B cell (primary cell): ENCODE results near the gene SOHLH2. TPM values are rescaled to one million over a fixed set of nuclear protein-coding genes. Genes with fewer than 3 reads are reported as not detected.

ENCODE experiments used
- ATAC-seq: fragments of 200-7000 bp; cut with Tn5 transposase; one replicate; pipeline ENCODE4 v1.10.0; 2021; ENCODE audit warnings: low read depth, mild to moderate bottlenecking, moderate number of reproducible peaks, moderate library complexity
- CTCF ChIA-PET: fragments of 350-600 bp; sonication (Branson Sonifier 250); formaldehyde crosslinking; loops from one replicate; lab custom pipeline; 2021; ENCODE audit warnings: antibody characterized with exemption, inconsistent platforms; lab: Charles Lee
- POLR2A ChIA-PET: fragments of 350-600 bp; sonication (Branson Sonifier 250); formaldehyde crosslinking; loops from one replicate; lab custom pipeline; 2021; ENCODE audit warnings: antibody characterized with exemption; lab: Charles Lee
- DNase-seq: peaks from one replicate; pipeline ENCODE4 v3.0.0; 2013
- H2AFZ ChIP-seq: 2 replicates; pipeline ENCODE4 v1.6.1; 2012; ENCODE audit warnings: mild to moderate bottlenecking, low read depth, low read length; ENCODE audit not compliant: insufficient read depth, poor library complexity, severe bottlenecking
- H3K27ac ChIP-seq, 2 donors: 1 replicate in 1 of 2; 2 replicates in 1 of 2; pipeline ENCODE4 v1.5.1; 2012 to 2013; ENCODE audit warnings: low read length in 2 of 2, mild to moderate bottlenecking in 2 of 2, moderate library complexity in 1 of 2
- H3K27me3 ChIP-seq, 4 experiments: fragments of 200-600 bp in 1 of 4; sonication (generic) in 1 of 4; replicated peaks in 1 of 4; 1 replicate in 2 of 4; 2 replicates in 2 of 4; pipeline versions ENCODE4 v1.6.1 to v1.7.0; 2013 to 2016; ENCODE audit warnings: low read length in 3 of 4, mild to moderate bottlenecking in 2 of 4, mixed read lengths in 1 of 4, moderate library complexity in 1 of 4; ENCODE audit not compliant: insufficient read depth in 4 of 4, control insufficient read depth in 3 of 4; ENCODE audit errors: control extremely low read depth in 1 of 4
- H3K36me3 ChIP-seq, 2 experiments: replicated peaks in 1 of 2; 1 replicate in 1 of 2; 2 replicates in 1 of 2; pipeline versions ENCODE4 v1.6.1 to v1.7.1; 2013; ENCODE audit warnings: low read length in 1 of 2; ENCODE audit not compliant: insufficient read depth in 2 of 2, control insufficient read depth in 1 of 2; ENCODE audit errors: control extremely low read depth in 1 of 2, extremely low read depth in 1 of 2
- H3K4me1 ChIP-seq, 2 donors: fragments of 200-600 bp in 1 of 2; sonication (generic) in 1 of 2; 1 replicate in 1 of 2; 2 replicates in 1 of 2; pipeline versions ENCODE4 v1.5.1 to v1.6.1; 2013 to 2017; ENCODE audit warnings: low read length in 2 of 2; ENCODE audit not compliant: control insufficient read depth in 2 of 2, insufficient read depth in 2 of 2
- H3K4me2 ChIP-seq: replicated peaks from 2 replicates; pipeline ENCODE3; 2012; ENCODE audit warnings: mild to moderate bottlenecking, low read depth, low read length; ENCODE audit not compliant: poor library complexity, severe bottlenecking
- H3K4me3 ChIP-seq, 5 experiments: fragments of 200-600 bp in 1 of 5; sonication (generic) in 1 of 5; 1 replicate in 3 of 5; 2 replicates in 2 of 5; pipeline versions ENCODE4 v1.5.1 to v1.7.0; 2011 to 2016; ENCODE audit warnings: low read length in 4 of 5, mild to moderate bottlenecking in 4 of 5, low read depth in 2 of 5, control low read depth in 1 of 5, moderate library complexity in 1 of 5; ENCODE audit not compliant: insufficient read depth in 1 of 5; ENCODE audit errors: control extremely low read depth in 1 of 5, extremely low read depth in 1 of 5
- H3K79me2 ChIP-seq: fragments of 200-600 bp; sonication (generic); one replicate; pipeline ENCODE4 v1.6.0; 2016; ENCODE audit warnings: low read length; ENCODE audit not compliant: control insufficient read depth, insufficient read depth
- H3K9ac ChIP-seq: fragments of 200-600 bp; sonication (generic); 2 replicates; pipeline ENCODE4 v1.6.1; 2017; ENCODE audit warnings: mild to moderate bottlenecking, low read length, moderate library complexity
- H3K9me3 ChIP-seq, 3 donors: one replicate each; pipeline versions ENCODE4 v1.6.1 to v1.7.1; 2013; ENCODE audit warnings: low read length in 2 of 3; ENCODE audit not compliant: control insufficient read depth in 2 of 3, insufficient read depth in 1 of 3; ENCODE audit errors: control extremely low read depth in 1 of 3
- H4K20me1 ChIP-seq: 2 replicates; pipeline ENCODE4 v1.6.0; 2012; ENCODE audit warnings: mild to moderate bottlenecking, low read length; ENCODE audit not compliant: insufficient read depth, control insufficient read depth, poor library complexity, severe bottlenecking
- H3K27ac Mint-ChIP-seq: one replicate; pipeline ENCODE4 v1.8.0; 2021; ENCODE audit warnings: mixed read lengths
- H3K27me3 Mint-ChIP-seq: one replicate; pipeline ENCODE4 v1.8.0; 2021; ENCODE audit warnings: mixed read lengths
- H3K4me1 Mint-ChIP-seq: one replicate; pipeline ENCODE4 v1.8.0; 2021; ENCODE audit warnings: mixed read lengths
- H3K4me3 Mint-ChIP-seq: one replicate; pipeline ENCODE4 v1.8.0; 2021; ENCODE audit warnings: mixed read lengths
- H3K9me3 Mint-ChIP-seq: one replicate; pipeline ENCODE4 v1.8.0; 2022; ENCODE audit warnings: mixed read lengths; ENCODE audit not compliant: insufficient read depth
- EZH2 ChIP-seq: IDR thresholded peaks from 2 replicates; pipeline ENCODE4 v1.6.1; 2012; ENCODE audit warnings: borderline replicate concordance, low read depth, mild to moderate bottlenecking, moderate library complexity, low read length; ENCODE audit not compliant: insufficient read depth, poor library complexity, severe bottlenecking
- WGBS: methylation state at CpG from one replicate; pipeline ENCODE4 v1.1.5; 2013; ENCODE audit warnings: missing lambda C conversion rate; ENCODE audit not compliant: insufficient coverage; 5-methylcytosine and 5-hydroxymethylcytosine counted together
- intact Hi-C: fragments of 100-400 bp; cut with micrococcal nuclease; formaldehyde crosslinking; loops from one replicate; pipeline ENCODE4 v1.10.0; 2022
- polyA plus RNA-seq: library from polyadenylated mRNA; depleted of rRNA; stranded (reverse); fragments of >200 nt; gene quantifications from 2 replicates; pipeline ENCODE4 v1.2.3, GENCODE V29; 2012
- total RNA-seq, 2 donors: library from RNA; stranded (reverse); fragments of 120-200 nt in 1 of 2; gene quantifications; 1 replicate in 1 of 2; 2 replicates in 1 of 2; pipeline versions ENCODE4 v1.2.3 to v1.2.4, GENCODE V29; 2013 to 2022
- TF ChIP-seq, protein P1 (sequence below): fragments of 200-600 bp; IDR thresholded peaks from one replicate; pipeline ENCODE4 v1.8.0; 2022; ENCODE audit warnings: antibody characterized with exemption, mild to moderate bottlenecking

Gene SOHLH2
- total and polyA plus RNA-seq, 2 donors (not counting 1 experiment from before 2014, with no cell fraction given) = not detected

DNA sequence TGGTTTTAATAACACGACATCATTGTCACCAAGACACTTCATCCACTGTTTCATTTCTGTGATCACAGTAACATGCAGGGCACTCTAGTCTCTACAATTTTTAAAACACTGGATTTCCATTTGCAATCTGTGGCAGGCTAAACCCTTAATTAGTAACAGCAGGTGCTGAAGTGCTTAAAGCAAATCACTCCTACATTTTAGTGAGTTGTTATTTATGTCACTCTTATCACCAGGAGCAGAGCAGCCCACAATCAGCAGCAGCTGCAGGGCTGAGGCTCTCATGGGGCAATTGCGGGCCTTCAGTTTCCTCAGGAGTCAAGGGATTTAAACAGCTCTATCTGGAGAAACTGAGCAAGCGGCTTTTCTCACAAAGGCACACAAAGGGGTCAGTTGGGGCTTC, 1.6 kb downstream of the SOHLH2 start:
- Histone ChIP-seq H3K4me3 (no peak overlapping the region), H3K27ac (no peak overlapping the region), H4K20me1 (no peaks in the 10 kb centered on the region), H3K4me1 (no peaks in the 10 kb centered on the region), H3K9me3 (peaks cover 0 to 11% (median 0%) of the 10 kb centered on the region in 3 donors), H3K27me3 (no peaks in the 10 kb centered on the region), H2AFZ (no peak overlapping the region), H3K79me2 (no peaks in the 10 kb centered on the region), H3K9ac (no peak overlapping the region), H3K36me3 (no peaks in the 10 kb centered on the region), H3K4me2 (no peak overlapping the region)
- Mint-ChIP-seq H3K27ac (no peak overlapping the region), H3K27me3 (no peaks in the 10 kb centered on the region), H3K4me1 (no peaks in the 10 kb centered on the region), H3K4me3 (no peak overlapping the region), H3K9me3 (peaks cover 3% of the 10 kb centered on the region)
- CTCF ChIA-PET = no interaction called here
- intact Hi-C loops = no loop called here
- POLR2A ChIA-PET = no interaction called here
- WGBS = 44% methylated on average over 1 of the region's 3 CpGs
- ATAC-seq (no peak), DNase-seq (no peak)
- TF ChIP-seq, protein P1, sequence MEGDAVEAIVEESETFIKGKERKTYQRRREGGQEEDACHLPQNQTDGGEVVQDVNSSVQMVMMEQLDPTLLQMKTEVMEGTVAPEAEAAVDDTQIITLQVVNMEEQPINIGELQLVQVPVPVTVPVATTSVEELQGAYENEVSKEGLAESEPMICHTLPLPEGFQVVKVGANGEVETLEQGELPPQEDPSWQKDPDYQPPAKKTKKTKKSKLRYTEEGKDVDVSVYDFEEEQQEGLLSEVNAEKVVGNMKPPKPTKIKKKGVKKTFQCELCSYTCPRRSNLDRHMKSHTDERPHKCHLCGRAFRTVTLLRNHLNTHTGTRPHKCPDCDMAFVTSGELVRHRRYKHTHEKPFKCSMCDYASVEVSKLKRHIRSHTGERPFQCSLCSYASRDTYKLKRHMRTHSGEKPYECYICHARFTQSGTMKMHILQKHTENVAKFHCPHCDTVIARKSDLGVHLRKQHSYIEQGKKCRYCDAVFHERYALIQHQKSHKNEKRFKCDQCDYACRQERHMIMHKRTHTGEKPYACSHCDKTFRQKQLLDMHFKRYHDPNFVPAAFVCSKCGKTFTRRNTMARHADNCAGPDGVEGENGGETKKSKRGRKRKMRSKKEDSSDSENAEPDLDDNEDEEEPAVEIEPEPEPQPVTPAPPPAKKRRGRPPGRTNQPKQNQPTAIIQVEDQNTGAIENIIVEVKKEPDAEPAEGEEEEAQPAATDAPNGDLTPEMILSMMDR = no peak
- no peak for TF ChIP-seq EZH2

DNA sequence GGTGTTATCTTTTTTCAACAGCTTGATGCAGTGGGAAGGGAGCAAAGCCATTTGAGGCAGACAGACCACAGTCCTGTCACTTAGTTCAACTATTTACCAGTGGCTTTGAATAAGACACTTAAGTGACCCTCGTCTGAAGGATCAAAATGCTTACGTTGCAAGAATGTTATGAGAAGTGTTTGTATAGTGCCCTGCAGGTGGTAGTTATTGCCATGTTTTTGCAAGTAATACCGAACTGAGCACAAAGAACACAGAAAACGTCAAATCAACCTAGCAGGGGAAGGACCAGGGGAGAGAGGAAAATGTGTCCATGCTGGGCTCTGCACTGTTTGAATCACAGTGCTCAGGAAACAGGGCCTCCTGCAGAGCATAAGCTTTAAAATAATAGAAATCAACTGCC, 2.8 kb downstream of the SOHLH2 start:
- no peaks in the 10 kb centered on the region for H3K36me3 ChIP-seq
- no peaks in the 10 kb centered on the region for H3K4me1 Mint-ChIP-seq

More for the DNA sequence above, 2.8 kb downstream of the SOHLH2 start:
- H3K27me3 Mint-ChIP-seq = no peaks in the 10 kb centered on the region
- no peak overlapping the region for H3K4me2 ChIP-seq
- H3K27me3 ChIP-seq = no peaks in the 10 kb centered on the region
- intact Hi-C loops = no loop called here
- TF ChIP-seq, protein P1 = no peak
- no peak for TF ChIP-seq EZH2
- H3K79me2 ChIP-seq = no peaks in the 10 kb centered on the region
- ATAC-seq = no peak
- H3K9ac ChIP-seq = no peak overlapping the region
- WGBS = 89% methylated on average over 4 of the region's 4 CpGs
- H2AFZ ChIP-seq = no peak overlapping the region
- H3K9me3 Mint-ChIP-seq = peaks cover 3% of the 10 kb centered on the region
- H3K27ac Mint-ChIP-seq = no peak overlapping the region
- no peak overlapping the region for H3K27ac ChIP-seq
- H3K4me1 ChIP-seq = no peaks in the 10 kb centered on the region
- H3K4me3 Mint-ChIP-seq = no peak overlapping the region
- no peaks in the 10 kb centered on the region for H4K20me1 ChIP-seq
- peaks cover 0 to 11% (median 0%) of the 10 kb centered on the region in 3 donors for H3K9me3 ChIP-seq
- ChIA-PET CTCF (no interaction called here), POLR2A (no interaction called here)
- no peak overlapping the region for H3K4me3 ChIP-seq
- DNase-seq = no peak
